ENCODE data around the gene CCDC91. TPM values are rescaled to one million over a fixed set of nuclear protein-coding genes. Genes with fewer than 3 reads are reported as not detected.

Gene CCDC91
- polyA plus RNA-seq, 1 donor from 2014 or later, result 11.6 TPM

DNA sequence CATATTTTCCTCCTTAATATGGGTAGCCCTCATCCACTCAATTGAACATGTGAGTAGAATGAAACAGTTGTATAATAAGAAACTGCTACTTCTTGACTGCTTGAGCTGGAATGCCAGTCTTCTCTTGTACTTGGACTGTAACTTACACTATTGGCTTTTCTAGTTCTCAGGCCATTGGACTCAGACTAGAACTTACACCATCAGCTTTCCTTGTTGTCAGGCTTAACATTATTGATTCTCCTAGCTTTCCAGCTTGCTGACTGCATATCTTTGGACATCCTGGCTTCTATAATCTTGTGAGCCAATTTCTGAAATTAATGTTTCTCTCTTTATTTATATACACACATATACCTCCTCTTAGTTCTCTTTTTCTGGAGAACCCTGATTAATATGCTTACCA, 24.8 kb downstream of the CCDC91 start:
- no peaks in the 10 kb centered on the region for H3K79me2 ChIP-seq (replicated peaks; ENCODE audit: insufficient read depth, low read length)
- no peaks in the 10 kb centered on the region for H3F3A ChIP-seq (ENCODE audit: insufficient read depth, low read length, poor library complexity, severe bottlenecking)
- no peak overlapping the region for H3K4me2 ChIP-seq (ENCODE audit: low read length)
- no peaks in the 10 kb centered on the region for H3K27me3 ChIP-seq (ENCODE audit: insufficient read depth, low read depth, low read length)
- no peak overlapping the region for H3K27ac ChIP-seq (ENCODE audit: low read length)
- no peaks in the 10 kb centered on the region for H3K36me3 ChIP-seq (ENCODE audit: insufficient read depth, low read length)
- no peaks in the 10 kb centered on the region for H3K9me2 ChIP-seq (ENCODE audit: insufficient read depth, low read length)
- TF ChIP-seq EP300 (conservative IDR thresholded peaks at IDR 0.05; ENCODE audit: poor library complexity, severe bottlenecking) (no peak), POLR2AphosphoS5 (IDR thresholded peaks at IDR 0.05) (no peak), EZH2 (IDR thresholded peaks at IDR 0.05; ENCODE audit: borderline replicate concordance, insufficient read depth, low read length, poor library complexity, severe bottlenecking) (no peak), MXI1 (conservative IDR thresholded peaks at IDR 0.05; ENCODE audit: poor library complexity, severe bottlenecking) (no peak), RAD21 (conservative IDR thresholded peaks at IDR 0.05) (no peak), TAF1 (IDR thresholded peaks at IDR 0.05; ENCODE audit: low read depth) (no peak), SMC3 (conservative IDR thresholded peaks at IDR 0.05; ENCODE audit: poor library complexity) (no peak)
- TF ChIP-seq, protein P1, sequence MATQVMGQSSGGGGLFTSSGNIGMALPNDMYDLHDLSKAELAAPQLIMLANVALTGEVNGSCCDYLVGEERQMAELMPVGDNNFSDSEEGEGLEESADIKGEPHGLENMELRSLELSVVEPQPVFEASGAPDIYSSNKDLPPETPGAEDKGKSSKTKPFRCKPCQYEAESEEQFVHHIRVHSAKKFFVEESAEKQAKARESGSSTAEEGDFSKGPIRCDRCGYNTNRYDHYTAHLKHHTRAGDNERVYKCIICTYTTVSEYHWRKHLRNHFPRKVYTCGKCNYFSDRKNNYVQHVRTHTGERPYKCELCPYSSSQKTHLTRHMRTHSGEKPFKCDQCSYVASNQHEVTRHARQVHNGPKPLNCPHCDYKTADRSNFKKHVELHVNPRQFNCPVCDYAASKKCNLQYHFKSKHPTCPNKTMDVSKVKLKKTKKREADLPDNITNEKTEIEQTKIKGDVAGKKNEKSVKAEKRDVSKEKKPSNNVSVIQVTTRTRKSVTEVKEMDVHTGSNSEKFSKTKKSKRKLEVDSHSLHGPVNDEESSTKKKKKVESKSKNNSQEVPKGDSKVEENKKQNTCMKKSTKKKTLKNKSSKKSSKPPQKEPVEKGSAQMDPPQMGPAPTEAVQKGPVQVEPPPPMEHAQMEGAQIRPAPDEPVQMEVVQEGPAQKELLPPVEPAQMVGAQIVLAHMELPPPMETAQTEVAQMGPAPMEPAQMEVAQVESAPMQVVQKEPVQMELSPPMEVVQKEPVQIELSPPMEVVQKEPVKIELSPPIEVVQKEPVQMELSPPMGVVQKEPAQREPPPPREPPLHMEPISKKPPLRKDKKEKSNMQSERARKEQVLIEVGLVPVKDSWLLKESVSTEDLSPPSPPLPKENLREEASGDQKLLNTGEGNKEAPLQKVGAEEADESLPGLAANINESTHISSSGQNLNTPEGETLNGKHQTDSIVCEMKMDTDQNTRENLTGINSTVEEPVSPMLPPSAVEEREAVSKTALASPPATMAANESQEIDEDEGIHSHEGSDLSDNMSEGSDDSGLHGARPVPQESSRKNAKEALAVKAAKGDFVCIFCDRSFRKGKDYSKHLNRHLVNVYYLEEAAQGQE (IDR thresholded peaks at IDR 0.05; ENCODE audit: borderline replicate concordance), result no peak
- TF ChIP-seq, protein P2, sequence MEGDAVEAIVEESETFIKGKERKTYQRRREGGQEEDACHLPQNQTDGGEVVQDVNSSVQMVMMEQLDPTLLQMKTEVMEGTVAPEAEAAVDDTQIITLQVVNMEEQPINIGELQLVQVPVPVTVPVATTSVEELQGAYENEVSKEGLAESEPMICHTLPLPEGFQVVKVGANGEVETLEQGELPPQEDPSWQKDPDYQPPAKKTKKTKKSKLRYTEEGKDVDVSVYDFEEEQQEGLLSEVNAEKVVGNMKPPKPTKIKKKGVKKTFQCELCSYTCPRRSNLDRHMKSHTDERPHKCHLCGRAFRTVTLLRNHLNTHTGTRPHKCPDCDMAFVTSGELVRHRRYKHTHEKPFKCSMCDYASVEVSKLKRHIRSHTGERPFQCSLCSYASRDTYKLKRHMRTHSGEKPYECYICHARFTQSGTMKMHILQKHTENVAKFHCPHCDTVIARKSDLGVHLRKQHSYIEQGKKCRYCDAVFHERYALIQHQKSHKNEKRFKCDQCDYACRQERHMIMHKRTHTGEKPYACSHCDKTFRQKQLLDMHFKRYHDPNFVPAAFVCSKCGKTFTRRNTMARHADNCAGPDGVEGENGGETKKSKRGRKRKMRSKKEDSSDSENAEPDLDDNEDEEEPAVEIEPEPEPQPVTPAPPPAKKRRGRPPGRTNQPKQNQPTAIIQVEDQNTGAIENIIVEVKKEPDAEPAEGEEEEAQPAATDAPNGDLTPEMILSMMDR (IDR thresholded peaks at IDR 0.05; ENCODE audit: poor library complexity, severe bottlenecking), result no peak
- H3K9me3 ChIP-seq (ENCODE audit: low read length), result no peaks in the 10 kb centered on the region
- no peak overlapping the region for H3K4me3 ChIP-seq (ENCODE audit: low read length)
- H4K20me1 ChIP-seq (ENCODE audit: insufficient read depth), result no peaks in the 10 kb centered on the region
- H2AFZ ChIP-seq (ENCODE audit: low read depth, low read length), result no peak overlapping the region
- H3K9ac ChIP-seq (ENCODE audit: low read length), result no peak overlapping the region

DNA sequence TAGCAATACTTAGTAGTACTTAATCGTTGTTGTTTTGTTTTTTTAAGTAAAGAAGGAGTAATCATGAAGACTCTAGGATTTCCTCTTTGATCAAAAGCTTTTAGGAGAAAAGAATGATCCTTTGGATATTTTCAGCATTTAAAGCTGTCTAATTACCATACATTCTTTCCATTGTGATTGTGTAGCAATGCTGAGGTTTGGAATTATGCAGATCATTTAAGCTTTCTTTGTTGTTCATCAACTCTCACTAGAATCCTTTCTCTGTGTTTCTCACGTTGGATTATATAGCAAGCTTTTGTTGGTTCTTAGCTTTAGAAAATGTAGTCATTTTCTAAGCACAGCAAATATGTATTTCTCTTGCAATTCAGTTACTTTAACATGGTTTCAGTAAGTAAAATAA, 25.8 kb downstream of the CCDC91 start:
- no peaks in the 10 kb centered on the region for H4K20me1 ChIP-seq (ENCODE audit: insufficient read depth)
- TF ChIP-seq EP300 (conservative IDR thresholded peaks at IDR 0.05; ENCODE audit: poor library complexity, severe bottlenecking) (no peak), POLR2AphosphoS5 (IDR thresholded peaks at IDR 0.05) (no peak), EZH2 (IDR thresholded peaks at IDR 0.05; ENCODE audit: borderline replicate concordance, insufficient read depth, low read length, poor library complexity, severe bottlenecking) (no peak), TAF1 (IDR thresholded peaks at IDR 0.05; ENCODE audit: low read depth) (no peak), RAD21 (conservative IDR thresholded peaks at IDR 0.05) (no peak), SMC3 (conservative IDR thresholded peaks at IDR 0.05; ENCODE audit: poor library complexity) (no peak), MXI1 (conservative IDR thresholded peaks at IDR 0.05; ENCODE audit: poor library complexity, severe bottlenecking) (no peak)
- TF ChIP-seq, protein P2 (IDR thresholded peaks at IDR 0.05; ENCODE audit: poor library complexity, severe bottlenecking), result no peak
- TF ChIP-seq, protein P1 (IDR thresholded peaks at IDR 0.05; ENCODE audit: borderline replicate concordance), result no peak
- H3K9me3 ChIP-seq (ENCODE audit: low read length), result no peaks in the 10 kb centered on the region
- no peaks in the 10 kb centered on the region for H3K36me3 ChIP-seq (ENCODE audit: insufficient read depth, low read length)
- no peaks in the 10 kb centered on the region for H3F3A ChIP-seq (ENCODE audit: insufficient read depth, low read length, poor library complexity, severe bottlenecking)
- H2AFZ ChIP-seq (ENCODE audit: low read depth, low read length), result no peak overlapping the region
- H3K9ac ChIP-seq (ENCODE audit: low read length), result no peak overlapping the region
- no peaks in the 10 kb centered on the region for H3K9me2 ChIP-seq (ENCODE audit: insufficient read depth, low read length)
- no peak overlapping the region for H3K4me3 ChIP-seq (ENCODE audit: low read length)
- no peak overlapping the region for H3K27ac ChIP-seq (ENCODE audit: low read length)
- H3K4me2 ChIP-seq (ENCODE audit: low read length), result no peak overlapping the region
- H3K79me2 ChIP-seq (replicated peaks; ENCODE audit: insufficient read depth, low read length), result no peaks in the 10 kb centered on the region
- no peaks in the 10 kb centered on the region for H3K27me3 ChIP-seq (ENCODE audit: insufficient read depth, low read depth, low read length)

All from neural cell (in vitro differentiated cells).